OCI-LY3 (cell line): ENCODE results near the gene GPC3.

Source experiments
- EZH2phosphoT487 ChIP-seq: fragments of 200-600 bp; shearing (Covaris generic); IDR thresholded peaks from 2 replicates; pipeline ENCODE4 v1.6.1; 2018; ENCODE audit warnings: antibody characterized with exemption, mixed run types, low read depth
- TF ChIP-seq, protein P1 (sequence below): fragments of 200-600, 300-600 bp; sonication (generic); IDR thresholded peaks from 2 replicates; pipeline ENCODE4 v1.5.1; 2014; ENCODE audit warnings: antibody characterized with exemption, low read length, low read depth

DNA sequence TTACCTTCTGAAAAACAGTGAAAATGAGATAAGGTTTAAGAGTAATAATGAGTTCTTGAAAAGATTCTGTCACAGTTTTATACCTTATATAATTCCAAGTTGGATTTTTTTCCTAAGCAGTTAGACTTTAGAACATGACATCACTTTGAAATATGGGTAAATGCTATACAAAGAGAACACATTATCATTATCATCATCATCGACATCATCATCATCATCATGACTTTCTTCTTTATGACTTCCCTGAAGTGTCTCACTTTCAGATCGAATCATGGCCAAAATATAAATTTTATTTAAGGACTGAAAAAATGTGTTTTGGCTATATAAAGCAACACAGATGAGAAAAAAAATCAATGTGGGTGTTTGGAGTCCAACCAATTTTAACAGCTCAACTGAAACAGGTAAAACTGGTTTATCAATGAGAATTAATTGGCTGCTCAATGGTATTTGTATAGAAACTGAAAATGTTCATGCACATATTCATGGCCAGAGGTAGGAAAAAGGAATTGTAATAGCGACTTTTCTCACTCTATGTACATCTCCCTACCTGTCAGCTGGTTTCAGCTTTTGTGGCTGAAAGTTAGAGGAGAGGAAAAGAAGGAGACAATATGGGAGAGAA, 327.0 kb downstream of the GPC3 start:
- TF ChIP-seq, protein P1, sequence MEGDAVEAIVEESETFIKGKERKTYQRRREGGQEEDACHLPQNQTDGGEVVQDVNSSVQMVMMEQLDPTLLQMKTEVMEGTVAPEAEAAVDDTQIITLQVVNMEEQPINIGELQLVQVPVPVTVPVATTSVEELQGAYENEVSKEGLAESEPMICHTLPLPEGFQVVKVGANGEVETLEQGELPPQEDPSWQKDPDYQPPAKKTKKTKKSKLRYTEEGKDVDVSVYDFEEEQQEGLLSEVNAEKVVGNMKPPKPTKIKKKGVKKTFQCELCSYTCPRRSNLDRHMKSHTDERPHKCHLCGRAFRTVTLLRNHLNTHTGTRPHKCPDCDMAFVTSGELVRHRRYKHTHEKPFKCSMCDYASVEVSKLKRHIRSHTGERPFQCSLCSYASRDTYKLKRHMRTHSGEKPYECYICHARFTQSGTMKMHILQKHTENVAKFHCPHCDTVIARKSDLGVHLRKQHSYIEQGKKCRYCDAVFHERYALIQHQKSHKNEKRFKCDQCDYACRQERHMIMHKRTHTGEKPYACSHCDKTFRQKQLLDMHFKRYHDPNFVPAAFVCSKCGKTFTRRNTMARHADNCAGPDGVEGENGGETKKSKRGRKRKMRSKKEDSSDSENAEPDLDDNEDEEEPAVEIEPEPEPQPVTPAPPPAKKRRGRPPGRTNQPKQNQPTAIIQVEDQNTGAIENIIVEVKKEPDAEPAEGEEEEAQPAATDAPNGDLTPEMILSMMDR = no peak
- no peak for TF ChIP-seq EZH2phosphoT487
